IMR-90 (cell line): Measurements from ENCODE around the gene UBE2QL1. TPM values are rescaled to one million over a fixed set of nuclear protein-coding genes. Genes with fewer than 3 reads are reported as not detected.

Experiments
- ATAC-seq: fragments of 200-7000 bp; cut with Tn5 transposase; 2 replicates; pipeline ENCODE4 v1.9.1; 2020; ENCODE audit warnings: low read depth, mild to moderate bottlenecking, moderate library complexity
- BruUV-seq: library from RNA; stranded (reverse); fragments of 400-500 nt; replicated peaks from 2 replicates; lab custom pipeline; 2021; lab: Mats Ljungman, UMichigan
- CTCF ChIA-PET: fragments of 300-600 bp; formaldehyde crosslinking; extraction: SDS; loops from one replicate; lab custom pipeline; 2021; ENCODE audit warnings: antibody characterized with exemption; lab: Yijun Ruan, JAX
- POLR2A ChIA-PET: fragments of 300-600 bp; sonication (Branson Sonifier 250); formaldehyde crosslinking; loops from one replicate; lab custom pipeline; 2022; ENCODE audit warnings: antibody characterized with exemption; ENCODE audit not compliant: unreplicated experiment; lab: Charles Lee
- DNase-seq: peaks from one replicate; pipeline ENCODE4 v3.0.0; 2013
- H2AFZ ChIP-seq: replicated peaks from 2 replicates; pipeline ENCODE3; 2013; ENCODE audit warnings: low read length, mild to moderate bottlenecking; ENCODE audit not compliant: poor library complexity
- H2AK5ac ChIP-seq: 2 replicates; pipeline ENCODE4 v1.6.1; 2013; ENCODE audit warnings: low read depth, low read length, inconsistent platforms
- H2AK9ac ChIP-seq: replicated peaks from 2 replicates; pipeline ENCODE3; 2013; ENCODE audit warnings: mild to moderate bottlenecking, low read depth, low read length, moderate library complexity; ENCODE audit not compliant: poor library complexity
- H2BK120ac ChIP-seq: 2 replicates; pipeline ENCODE4 v1.6.1; 2013; ENCODE audit warnings: low read depth, low read length, inconsistent platforms
- H2BK15ac ChIP-seq: 3 replicates; pipeline ENCODE4 v1.6.1; 2013; ENCODE audit warnings: low read depth, low read length, inconsistent platforms
- H2BK20ac ChIP-seq: 2 replicates; pipeline ENCODE4 v1.6.1; 2013; ENCODE audit warnings: low read depth, mild to moderate bottlenecking, inconsistent platforms, low read length, moderate library complexity
- H2BK5ac ChIP-seq: 2 replicates; pipeline ENCODE4 v1.6.1; 2013; ENCODE audit warnings: mild to moderate bottlenecking, low read depth, low read length, inconsistent platforms; ENCODE audit not compliant: poor library complexity, severe bottlenecking
- H3K14ac ChIP-seq: replicated peaks from 2 replicates; pipeline ENCODE4 v1.6.1; 2013; ENCODE audit warnings: low read depth, low read length, inconsistent platforms
- H3K18ac ChIP-seq: 2 replicates; pipeline ENCODE4 v1.6.1; 2013; ENCODE audit warnings: low read depth, low read length, control low read depth
- H3K23ac ChIP-seq: 2 replicates; pipeline ENCODE4 v1.6.1; 2013; ENCODE audit warnings: low read depth, low read length, inconsistent platforms
- H3K27ac ChIP-seq: 2 replicates; pipeline ENCODE4 v1.5.1; 2013; ENCODE audit warnings: mild to moderate bottlenecking, control low read depth, low read length; ENCODE audit not compliant: insufficient read depth
- H3K27me3 ChIP-seq: 2 replicates; pipeline ENCODE4 v1.6.1; 2013; ENCODE audit warnings: low read length; ENCODE audit not compliant: control insufficient read depth, insufficient read depth
- H3K36me3 ChIP-seq: 2 replicates; pipeline ENCODE4 v1.6.1; 2013; ENCODE audit warnings: low read length, mixed read lengths; ENCODE audit not compliant: control insufficient read depth, insufficient read depth
- H3K4ac ChIP-seq: 2 replicates; pipeline ENCODE4 v1.6.1; 2013; ENCODE audit warnings: low read depth, low read length, inconsistent platforms
- H3K4me1 ChIP-seq: 2 replicates; pipeline ENCODE4 v1.6.1; 2013; ENCODE audit warnings: low read length, mixed read lengths; ENCODE audit not compliant: control insufficient read depth, insufficient read depth
- H3K4me2 ChIP-seq: 2 replicates; pipeline ENCODE4 v1.6.1; 2013; ENCODE audit warnings: low read depth, mild to moderate bottlenecking, control low read depth, low read length, moderate library complexity
- H3K4me3 ChIP-seq: 2 replicates; pipeline ENCODE4 v1.5.1; 2013; ENCODE audit warnings: low read depth, mild to moderate bottlenecking, control low read depth, low read length, moderate library complexity; ENCODE audit not compliant: insufficient read depth
- H3K56ac ChIP-seq: 2 replicates; pipeline ENCODE4 v1.6.1; 2013; ENCODE audit warnings: low read length, inconsistent platforms; ENCODE audit not compliant: insufficient read depth; ENCODE audit errors: extremely low read depth
- H3K79me1 ChIP-seq, 2 experiments: 2 replicates each; pipeline ENCODE4 v1.6.1; 2013; ENCODE audit warnings: low read length in 2 of 2, inconsistent platforms in 1 of 2, low read depth in 1 of 2
- H3K9ac ChIP-seq: 2 replicates; pipeline ENCODE4 v1.6.1; 2013; ENCODE audit warnings: low read depth, low read length, control low read depth
- H3K9me1 ChIP-seq: 2 replicates; pipeline ENCODE4 v1.6.1; 2013; ENCODE audit warnings: low read length, inconsistent platforms; ENCODE audit not compliant: insufficient read depth
- H3K9me3 ChIP-seq: 2 replicates; pipeline ENCODE4 v1.6.1; 2013; ENCODE audit warnings: low read length; ENCODE audit not compliant: control insufficient read depth, insufficient read depth
- H4K20me1 ChIP-seq: 2 replicates; pipeline ENCODE4 v1.6.1; 2013; ENCODE audit warnings: low read length, inconsistent platforms; ENCODE audit not compliant: insufficient read depth
- H4K5ac ChIP-seq: 2 replicates; pipeline ENCODE4 v1.6.1; 2013; ENCODE audit warnings: mild to moderate bottlenecking, low read depth, low read length, control low read depth
- H4K8ac ChIP-seq, 2 experiments: 2 replicates each; pipeline ENCODE4 v1.6.1; 2013; ENCODE audit warnings: low read depth in 2 of 2, low read length in 2 of 2, control low read depth in 1 of 2, inconsistent platforms in 1 of 2
- H4K91ac ChIP-seq: 2 replicates; pipeline ENCODE4 v1.6.1; 2013; ENCODE audit warnings: low read depth, low read length, inconsistent platforms; ENCODE audit not compliant: insufficient read depth
- CHD1 ChIP-seq: IDR thresholded peaks from 2 replicates; pipeline ENCODE4 v1.6.1; 2012; ENCODE audit warnings: low read depth, low read length, improper control_type of control experiment
- MXI1 ChIP-seq: IDR thresholded peaks from 2 replicates; pipeline ENCODE4 v1.6.1; 2012; ENCODE audit warnings: low read depth, mild to moderate bottlenecking, low read length, moderate library complexity, borderline replicate concordance
- NFE2L2 ChIP-seq: fragments of 150-350 bp; IDR thresholded peaks from 2 replicates; pipeline ENCODE4 v1.6.1; 2016; ENCODE audit warnings: low read depth, mild to moderate bottlenecking, low read length
- POLR2A ChIP-seq: IDR thresholded peaks from 2 replicates; pipeline ENCODE4 v1.6.1; 2012; ENCODE audit warnings: mild to moderate bottlenecking, low read depth, low read length
- RAD21 ChIP-seq: IDR thresholded peaks from 2 replicates; pipeline ENCODE4 v1.6.1; 2012; ENCODE audit warnings: low read length, improper control_type of control experiment
- RCOR1 ChIP-seq: IDR thresholded peaks from 2 replicates; pipeline ENCODE4 v1.6.1; 2012; ENCODE audit warnings: mild to moderate bottlenecking, low read length, improper control_type of control experiment; ENCODE audit not compliant: insufficient replicate concordance
- SMC3 ChIP-seq: fragments of 150-350 bp; IDR thresholded peaks from 2 replicates; pipeline ENCODE4 v1.6.1; 2016; ENCODE audit warnings: low read depth, mild to moderate bottlenecking, antibody characterized with exemption, low read length, moderate library complexity
- WGBS, 2 experiments: methylation state at CpG; one replicate each; pipeline versions ENCODE4 v1.1.5 to v1.1.7; 2013; ENCODE audit warnings: missing lambda C conversion rate in 2 of 2; ENCODE audit not compliant: insufficient read length in 1 of 2; ENCODE audit errors: extremely low coverage in 2 of 2; 5-methylcytosine and 5-hydroxymethylcytosine counted together
- dilution Hi-C: fragments of 300-500 bp; cut with HindIII; formaldehyde crosslinking; loops from one replicate; pipeline ENCODE4 v1.14.3; 2018; ENCODE audit warnings: low sequenced_read_pairs; ENCODE audit not compliant: unreplicated experiment
- in situ Hi-C: fragments of 300-500 bp; cut with MboI; formaldehyde crosslinking; loops from 3 replicates; pipeline ENCODE4 v1.14.3; 2019; ENCODE audit warnings: low sequenced_read_pairs, inconsistent platforms, mixed read lengths
- intact Hi-C: fragments of 100-400 bp; cut with micrococcal nuclease; formaldehyde crosslinking; loops from 2 replicates; pipeline ENCODE4 v1.10.0; 2022
- polyA plus RNA-seq, 3 experiments: library from polyadenylated mRNA; depleted of rRNA; stranded (reverse); fragments of >200 nt; gene quantifications; 2 replicates each; pipeline ENCODE4 v1.2.3, GENCODE V29; 2012; ENCODE audit warnings: low replicate concordance in 1 of 3
- total RNA-seq: library from RNA; depleted of rRNA; stranded (reverse); fragments of >200 nt; gene quantifications from 2 replicates; pipeline ENCODE4 v1.2.3, GENCODE V29; 2012
- TF ChIP-seq, protein P1 (sequence below): fragments of 150-350 bp; IDR thresholded peaks from 2 replicates; pipeline ENCODE4 v1.6.1; 2016; ENCODE audit warnings: low read depth, mild to moderate bottlenecking, low read length, moderate library complexity, borderline replicate concordance
- TF ChIP-seq, protein P2 (sequence below): conservative IDR thresholded peaks from 2 replicates; pipeline ENCODE4 v1.5.1; 2012; ENCODE audit warnings: mild to moderate bottlenecking, low read depth, low read length, improper control_type of control experiment

Gene UBE2QL1
- total and polyA plus RNA-seq, 2 of the 4 experiments (the other 2 are of a cell fraction) = not detected

DNA sequence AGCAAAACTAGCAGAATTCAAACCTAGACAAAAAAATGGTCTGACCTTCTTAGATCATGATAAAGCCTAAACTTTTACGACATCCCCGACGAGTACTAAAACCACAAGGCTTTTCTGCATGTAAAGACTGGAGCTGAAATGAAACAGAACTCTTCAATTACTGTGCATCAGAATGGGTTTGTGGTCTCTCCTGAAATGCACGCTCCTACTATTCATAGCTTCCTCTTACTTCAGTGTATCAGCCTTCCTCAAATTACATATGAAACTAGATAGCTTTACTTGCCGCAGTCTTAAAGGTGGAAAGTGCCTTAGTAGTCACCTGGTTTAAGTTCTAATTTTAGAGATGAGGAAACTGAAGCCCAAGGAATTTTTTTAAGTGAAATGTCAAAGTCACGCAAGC, 45.7 kb upstream of the UBE2QL1 start:
- Histone ChIP-seq H3K9me1 (no peaks in the 10 kb centered on the region), H3K27ac (no peak overlapping the region), H3K4ac (no peak overlapping the region), H3K14ac (no peak overlapping the region), H2BK120ac (no peak overlapping the region), H3K36me3 (no peaks in the 10 kb centered on the region), H3K56ac (no peak overlapping the region), H3K4me2 (no peak overlapping the region), H2BK15ac (no peak overlapping the region), H3K4me3 (no peak overlapping the region), H2AFZ (no peak overlapping the region), H3K23ac (no peak overlapping the region), H4K8ac (no peak overlapping the region), H4K5ac (no peak overlapping the region), H3K9ac (no peak overlapping the region), H2BK5ac (no peak overlapping the region), H2BK20ac (no peak overlapping the region), H3K18ac (no peak overlapping the region), H2AK9ac (no peak overlapping the region), H3K9me3 (no peaks in the 10 kb centered on the region), H2AK5ac (no peak overlapping the region), H3K79me1 (no peaks in the 10 kb centered on the region), H4K91ac (no peak overlapping the region), H3K27me3 (no peaks in the 10 kb centered on the region), H4K20me1 (no peaks in the 10 kb centered on the region), H3K4me1 (no peaks in the 10 kb centered on the region)
- no CpG with 5 or more reads among the region's 6 CpGs for WGBS, 2 experiments
- no TSS peak for BruUV-seq
- intact Hi-C loops = no loop called here
- ATAC-seq (no peak), DNase-seq (no peak)
- TF ChIP-seq, protein P1, sequence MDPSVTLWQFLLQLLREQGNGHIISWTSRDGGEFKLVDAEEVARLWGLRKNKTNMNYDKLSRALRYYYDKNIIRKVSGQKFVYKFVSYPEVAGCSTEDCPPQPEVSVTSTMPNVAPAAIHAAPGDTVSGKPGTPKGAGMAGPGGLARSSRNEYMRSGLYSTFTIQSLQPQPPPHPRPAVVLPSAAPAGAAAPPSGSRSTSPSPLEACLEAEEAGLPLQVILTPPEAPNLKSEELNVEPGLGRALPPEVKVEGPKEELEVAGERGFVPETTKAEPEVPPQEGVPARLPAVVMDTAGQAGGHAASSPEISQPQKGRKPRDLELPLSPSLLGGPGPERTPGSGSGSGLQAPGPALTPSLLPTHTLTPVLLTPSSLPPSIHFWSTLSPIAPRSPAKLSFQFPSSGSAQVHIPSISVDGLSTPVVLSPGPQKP = no peak
- no peak for TF ChIP-seq RCOR1
- TF ChIP-seq POLR2A = no peak
- no peak for TF ChIP-seq RAD21
- no peak for TF ChIP-seq NFE2L2
- TF ChIP-seq, protein P2, sequence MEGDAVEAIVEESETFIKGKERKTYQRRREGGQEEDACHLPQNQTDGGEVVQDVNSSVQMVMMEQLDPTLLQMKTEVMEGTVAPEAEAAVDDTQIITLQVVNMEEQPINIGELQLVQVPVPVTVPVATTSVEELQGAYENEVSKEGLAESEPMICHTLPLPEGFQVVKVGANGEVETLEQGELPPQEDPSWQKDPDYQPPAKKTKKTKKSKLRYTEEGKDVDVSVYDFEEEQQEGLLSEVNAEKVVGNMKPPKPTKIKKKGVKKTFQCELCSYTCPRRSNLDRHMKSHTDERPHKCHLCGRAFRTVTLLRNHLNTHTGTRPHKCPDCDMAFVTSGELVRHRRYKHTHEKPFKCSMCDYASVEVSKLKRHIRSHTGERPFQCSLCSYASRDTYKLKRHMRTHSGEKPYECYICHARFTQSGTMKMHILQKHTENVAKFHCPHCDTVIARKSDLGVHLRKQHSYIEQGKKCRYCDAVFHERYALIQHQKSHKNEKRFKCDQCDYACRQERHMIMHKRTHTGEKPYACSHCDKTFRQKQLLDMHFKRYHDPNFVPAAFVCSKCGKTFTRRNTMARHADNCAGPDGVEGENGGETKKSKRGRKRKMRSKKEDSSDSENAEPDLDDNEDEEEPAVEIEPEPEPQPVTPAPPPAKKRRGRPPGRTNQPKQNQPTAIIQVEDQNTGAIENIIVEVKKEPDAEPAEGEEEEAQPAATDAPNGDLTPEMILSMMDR = no peak
- no peak for TF ChIP-seq SMC3
- no peak for TF ChIP-seq MXI1
- TF ChIP-seq CHD1 = no peak
- CTCF ChIA-PET = interaction anchor here (0.5 kb wide), 1 partner anchor 15 kb away, joined by 3 read pairs; no protein-coding TSS in a partner anchor
- dilution Hi-C loops = no loop called here
- POLR2A ChIA-PET = no interaction called here
- in situ Hi-C loops = no loop called here
